DOHH2 (cell line): ENCODE data around the gene OR10G4.
"Not testable (repeated sequence)": the region's sequence is repeated elsewhere in the genome, so short reads cannot be mapped to it uniquely, and the experiment has no call there.

Experiments used
- H3F3A ChIP-seq: fragments of 200-600 bp; sonication (generic), shearing (Covaris generic); 2 replicates; pipeline ENCODE4 v1.6.0; 2016; ENCODE audit warnings: antibody characterized with exemption, mild to moderate bottlenecking; ENCODE audit not compliant: control insufficient read depth, insufficient read depth
- H3K27ac ChIP-seq: fragments of 200-600 bp; sonication (generic); 2 replicates; pipeline ENCODE4 v1.5.1; 2014; ENCODE audit warnings: low read depth, mild to moderate bottlenecking, low read length, moderate library complexity
- H3K27me3 ChIP-seq: fragments of 200-600 bp; sonication (generic); 2 replicates; pipeline ENCODE4 v1.6.1; 2014; ENCODE audit warnings: mild to moderate bottlenecking, low read length, mixed read lengths; ENCODE audit not compliant: control insufficient read depth
- H3K36me3 ChIP-seq: fragments of 200-600 bp; sonication (generic); 2 replicates; pipeline ENCODE4 v1.6.1; 2014; ENCODE audit warnings: mild to moderate bottlenecking, low read length, moderate library complexity, mixed read lengths; ENCODE audit not compliant: control insufficient read depth
- H3K4me1 ChIP-seq: fragments of 200-600 bp; sonication (generic); 2 replicates; pipeline ENCODE4 v1.6.1; 2014; ENCODE audit warnings: mild to moderate bottlenecking, low read length, mixed read lengths; ENCODE audit not compliant: control insufficient read depth
- H3K4me2 ChIP-seq: fragments of 200-600 bp; sonication (generic); 2 replicates; pipeline ENCODE4 v1.6.0; 2014; ENCODE audit warnings: mild to moderate bottlenecking, low read length, moderate library complexity
- H3K4me3 ChIP-seq: fragments of 200-600 bp; sonication (generic); 2 replicates; pipeline ENCODE4 v1.5.1; 2014; ENCODE audit warnings: mild to moderate bottlenecking, low read length, mixed read lengths
- H3K79me2 ChIP-seq: fragments of 200-600 bp; sonication (generic); 2 replicates; pipeline ENCODE4 v1.6.1; 2014; ENCODE audit warnings: mild to moderate bottlenecking, low read length, mixed read lengths; ENCODE audit not compliant: control insufficient read depth
- H3K9me2 ChIP-seq: fragments of 200-600 bp; sonication (generic); replicated peaks from 2 replicates; pipeline ENCODE4 v1.6.1; 2014; ENCODE audit warnings: mild to moderate bottlenecking, low read length, mixed read lengths; ENCODE audit not compliant: control insufficient read depth
- H3K9me3 ChIP-seq: fragments of 200-600 bp; sonication (generic); 2 replicates; pipeline ENCODE4 v1.6.1; 2014; ENCODE audit warnings: antibody characterized with exemption, low read length, mixed read lengths; ENCODE audit not compliant: control insufficient read depth, insufficient read depth
- H4K20me1 ChIP-seq: fragments of 200-600 bp; sonication (generic); 2 replicates; pipeline ENCODE4 v1.6.0; 2014; ENCODE audit warnings: low read depth, mild to moderate bottlenecking, antibody characterized with exemption, low read length, moderate library complexity; ENCODE audit not compliant: control insufficient read depth, insufficient read depth
- EZH2phosphoT487 ChIP-seq: fragments of 200-600 bp; sonication (generic); IDR thresholded peaks from 2 replicates; pipeline ENCODE4 v1.6.1; 2017; ENCODE audit warnings: borderline replicate concordance, mild to moderate bottlenecking, antibody characterized with exemption, low read length, moderate library complexity, mixed read lengths
- TF ChIP-seq, protein P1 (sequence below): fragments of 200-600 bp; sonication (generic); IDR thresholded peaks from one replicate; pipeline ENCODE4 v1.5.1; 2014; ENCODE audit warnings: antibody characterized with exemption, mild to moderate bottlenecking, low read depth, low read length; ENCODE audit not compliant: poor library complexity, severe bottlenecking

OR10G4 gene

GRCh38 chr11:123977731-123978347 is 35.0 kb upstream of the OR10G4 start, which contains the start of gene OR10S1:
Gene OR10S1 (minus strand): TSS chr11:123977781. CDS start chr11:123977664, 117 bp downstream.
- no peaks in the 10 kb centered on the region for H3K9me2 ChIP-seq
- no peaks in the 10 kb centered on the region for H3K36me3 ChIP-seq
- no peak within 1 kb of the TSS for H3K4me3 ChIP-seq
- no peaks in the 10 kb centered on the region for H3K9me3 ChIP-seq
- no peaks in the 10 kb centered on the region for H3K79me2 ChIP-seq
- no peaks in the 10 kb centered on the region for H3K4me1 ChIP-seq
- no peak within 1 kb of the TSS for H3K4me2 ChIP-seq
- no peaks in the 10 kb centered on the region for H3K27me3 ChIP-seq
- TF ChIP-seq, protein P1, sequence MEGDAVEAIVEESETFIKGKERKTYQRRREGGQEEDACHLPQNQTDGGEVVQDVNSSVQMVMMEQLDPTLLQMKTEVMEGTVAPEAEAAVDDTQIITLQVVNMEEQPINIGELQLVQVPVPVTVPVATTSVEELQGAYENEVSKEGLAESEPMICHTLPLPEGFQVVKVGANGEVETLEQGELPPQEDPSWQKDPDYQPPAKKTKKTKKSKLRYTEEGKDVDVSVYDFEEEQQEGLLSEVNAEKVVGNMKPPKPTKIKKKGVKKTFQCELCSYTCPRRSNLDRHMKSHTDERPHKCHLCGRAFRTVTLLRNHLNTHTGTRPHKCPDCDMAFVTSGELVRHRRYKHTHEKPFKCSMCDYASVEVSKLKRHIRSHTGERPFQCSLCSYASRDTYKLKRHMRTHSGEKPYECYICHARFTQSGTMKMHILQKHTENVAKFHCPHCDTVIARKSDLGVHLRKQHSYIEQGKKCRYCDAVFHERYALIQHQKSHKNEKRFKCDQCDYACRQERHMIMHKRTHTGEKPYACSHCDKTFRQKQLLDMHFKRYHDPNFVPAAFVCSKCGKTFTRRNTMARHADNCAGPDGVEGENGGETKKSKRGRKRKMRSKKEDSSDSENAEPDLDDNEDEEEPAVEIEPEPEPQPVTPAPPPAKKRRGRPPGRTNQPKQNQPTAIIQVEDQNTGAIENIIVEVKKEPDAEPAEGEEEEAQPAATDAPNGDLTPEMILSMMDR: no peak
- no peak for TF ChIP-seq EZH2phosphoT487
- H3K27ac ChIP-seq: no peak within 1 kb of the TSS
- H4K20me1 ChIP-seq: no peaks in the 10 kb centered on the region
- H3F3A ChIP-seq: no peaks in the 10 kb centered on the region

- no peaks in the 10 kb centered on the region for H3K79me2 ChIP-seq
- H3K4me1 ChIP-seq: no peaks in the 10 kb centered on the region
- no peaks in the 10 kb centered on the region for H4K20me1 ChIP-seq
- H3K4me2 ChIP-seq: no peak overlapping the region
- no peak overlapping the region for H3K27ac ChIP-seq
- no peaks in the 10 kb centered on the region for H3K9me2 ChIP-seq
- H3K36me3 ChIP-seq: no peaks in the 10 kb centered on the region
- TF ChIP-seq, protein P1: no peak
- no peak for TF ChIP-seq EZH2phosphoT487
- no peaks in the 10 kb centered on the region for H3K27me3 ChIP-seq
- H3F3A ChIP-seq: no peaks in the 10 kb centered on the region
- no peak overlapping the region for H3K4me3 ChIP-seq
- H3K9me3 ChIP-seq: no peaks in the 10 kb centered on the region
These were observed 33.5 kb upstream of the OR10G4 start for GRCh38 chr11:123979311-123979710.

- H3K4me2 ChIP-seq: no peak within 1 kb of the TSS
These were observed 17.7 kb upstream of the OR10G4 start, which contains the start of gene OR10G6 for GRCh38 chr11:123995119-123995518. Gene OR10G6 (minus strand): TSS chr11:123995161. CDS start chr11:123995161, 0 bp downstream.

GRCh38 chr11:124015837-124016236 is 3.0 kb downstream of the OR10G4 start:
- not testable (repeated sequence) for H4K20me1 ChIP-seq, H3K27ac ChIP-seq

More at GRCh38 chr11:123995119-123995518, 17.7 kb upstream of the OR10G4 start, which contains the start of gene OR10G6:
- no peak for TF ChIP-seq EZH2phosphoT487
- TF ChIP-seq, protein P1: no peak
- Histone ChIP-seq H3K79me2 (no peaks in the 10 kb centered on the region), H3K9me2 (no peaks in the 10 kb centered on the region), H3F3A (no peaks in the 10 kb centered on the region), H3K27ac (no peak within 1 kb of the TSS), H3K4me1 (no peaks in the 10 kb centered on the region), H3K27me3 (0 out of 2 replicates have a peak, but pooled peaks cover 3% of the 10 kb centered on the region), H3K9me3 (no peaks in the 10 kb centered on the region), H4K20me1 (no peaks in the 10 kb centered on the region), H3K4me3 (no peak within 1 kb of the TSS), H3K36me3 (no peaks in the 10 kb centered on the region)

More at GRCh38 chr11:124015837-124016236, 3.0 kb downstream of the OR10G4 start:
- H3K4me1 ChIP-seq, H3K9me2 ChIP-seq, H3K36me3 ChIP-seq, H3F3A ChIP-seq, H3K4me2 ChIP-seq, H3K27me3 ChIP-seq, H3K4me3 ChIP-seq, H3K79me2 ChIP-seq, H3K9me3 ChIP-seq: not testable (repeated sequence)
